ENCODE results near the gene KCTD14.
"Not testable (repeated sequence)": the region's sequence is repeated elsewhere in the genome, so short reads cannot be mapped to it uniquely, and the experiment has no call there.

The KCTD14 gene

GRCh38 chr11:78021611-78022010, 1.5 kb downstream of the KCTD14 start:
- DNase-seq, result no peak

DNA sequence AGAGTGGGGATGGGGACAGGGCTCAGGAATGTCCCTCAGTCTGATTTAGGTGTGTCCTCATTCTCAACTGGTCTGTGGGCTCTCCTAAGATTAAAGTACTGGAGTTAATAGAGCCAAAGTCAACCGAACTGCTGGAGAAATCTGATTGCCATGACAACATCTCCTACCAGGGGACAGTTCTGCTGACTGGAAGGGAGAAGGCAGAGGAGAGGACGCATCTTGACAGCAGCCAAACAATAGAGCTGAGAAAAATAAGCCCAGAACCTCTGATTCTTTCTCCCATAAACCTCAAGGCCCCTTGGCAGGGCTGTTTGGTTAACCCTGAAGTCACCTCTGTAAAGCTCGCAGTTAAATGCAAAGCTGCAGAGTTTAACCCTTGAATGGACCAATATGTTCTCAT, 2.8 kb downstream of the KCTD14 start:
- no peak for DNase-seq

- DNase-seq, result no peak
Observed at GRCh38 chr11:78019808-78020207, 3.3 kb downstream of the KCTD14 start.

GRCh38 chr11:78015878-78016277, 7.2 kb downstream of the KCTD14 start:
- DNase-seq, result no peak

DNA sequence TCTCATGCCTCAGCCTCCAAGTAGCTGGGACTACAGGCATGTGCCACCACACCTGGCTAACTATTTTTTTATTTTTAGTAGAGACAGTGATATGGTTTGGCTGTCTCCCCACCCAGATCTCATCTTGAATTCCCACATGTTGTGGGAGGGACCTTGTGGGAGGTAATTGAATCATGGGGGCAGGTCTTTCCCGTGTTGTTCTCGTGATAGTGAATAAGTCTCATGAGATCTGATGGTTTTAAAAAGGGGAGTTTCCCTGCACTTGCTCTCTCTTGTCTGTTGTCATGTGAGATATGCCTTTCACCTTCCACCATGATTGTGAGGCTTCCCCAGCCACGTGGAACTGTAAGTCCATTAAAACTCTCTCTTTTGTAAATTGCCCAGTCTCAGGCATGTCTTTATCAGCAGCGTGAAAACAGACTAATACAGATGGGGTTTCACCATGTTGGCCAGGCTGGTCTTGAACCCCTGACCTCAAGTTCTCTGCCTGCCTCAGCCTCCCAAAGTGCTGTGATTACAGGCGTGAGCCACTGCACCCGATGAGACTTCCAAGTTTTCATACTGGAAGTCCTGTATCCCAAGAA, 8.0 kb downstream of the KCTD14 start:
- DNase-seq, result not testable (repeated sequence)

GRCh38 chr11:78011301-78011700, 11.8 kb downstream of the KCTD14 start:
- no peak for DNase-seq

GRCh38 chr11:78010755-78011154, 12.3 kb downstream of the KCTD14 start:
- DNase-seq, result no peak

DNA sequence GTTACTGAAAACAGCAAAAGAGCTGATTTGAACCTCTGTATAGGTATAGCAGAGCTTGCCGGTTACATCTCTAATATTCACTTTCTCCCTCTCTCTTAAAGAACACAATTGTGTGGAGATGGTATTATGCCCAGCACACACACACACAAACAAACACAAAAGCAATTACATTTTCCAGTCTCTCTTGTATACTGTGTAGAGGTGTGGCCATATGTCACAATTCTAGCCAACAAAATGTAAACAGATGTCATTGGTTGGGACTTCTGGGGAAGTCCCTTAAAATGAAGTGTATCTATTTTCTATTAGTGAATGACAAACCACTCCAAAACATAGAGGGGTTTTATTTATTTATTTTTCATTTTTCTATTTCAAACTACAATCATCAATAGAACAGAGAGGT, 12.8 kb downstream of the KCTD14 start:
- no peak for DNase-seq

DNA sequence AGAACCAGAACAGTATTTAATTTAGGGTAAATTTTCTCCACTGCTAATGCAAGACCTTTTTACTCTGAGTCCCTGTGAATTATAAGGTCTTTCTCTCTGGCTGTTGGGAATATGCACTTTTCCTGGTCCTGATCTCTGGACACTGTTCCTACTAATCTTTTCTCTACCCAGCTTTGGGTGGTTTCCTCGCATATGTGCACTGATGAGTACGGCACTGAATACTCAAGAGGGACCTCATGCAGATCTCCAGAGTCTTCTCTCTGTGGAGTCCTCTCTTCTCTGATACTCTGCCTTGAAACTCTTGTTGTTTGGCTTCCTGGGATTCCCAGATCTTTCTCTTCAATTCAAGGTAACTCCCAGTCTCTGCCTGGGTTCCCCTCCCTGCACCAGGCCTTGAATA, 14.0 kb downstream of the KCTD14 start:
- no peak for DNase-seq

DNA sequence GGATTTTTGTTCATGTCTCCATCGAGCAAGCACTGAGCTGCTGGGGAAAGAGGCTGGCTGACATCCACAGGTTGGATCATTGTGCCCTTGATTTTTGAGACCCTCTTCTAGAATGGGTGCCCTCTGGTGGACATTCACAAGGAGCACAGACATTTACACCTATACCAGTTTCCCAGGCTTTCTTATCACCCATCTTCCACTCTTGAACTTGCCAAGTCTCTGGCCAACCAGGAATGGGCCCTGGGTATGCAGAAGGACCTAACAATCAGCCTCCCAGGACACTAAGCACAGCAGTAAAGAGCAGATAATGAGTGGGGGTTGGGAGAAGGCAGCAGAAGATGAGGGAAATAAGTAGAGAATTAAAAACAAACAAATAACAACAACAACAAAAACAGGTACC, 22.9 kb downstream of the KCTD14 start:
- peak in 3 of 5 donors; percentile 15 to 53 (median 37) for DNase-seq

DNA sequence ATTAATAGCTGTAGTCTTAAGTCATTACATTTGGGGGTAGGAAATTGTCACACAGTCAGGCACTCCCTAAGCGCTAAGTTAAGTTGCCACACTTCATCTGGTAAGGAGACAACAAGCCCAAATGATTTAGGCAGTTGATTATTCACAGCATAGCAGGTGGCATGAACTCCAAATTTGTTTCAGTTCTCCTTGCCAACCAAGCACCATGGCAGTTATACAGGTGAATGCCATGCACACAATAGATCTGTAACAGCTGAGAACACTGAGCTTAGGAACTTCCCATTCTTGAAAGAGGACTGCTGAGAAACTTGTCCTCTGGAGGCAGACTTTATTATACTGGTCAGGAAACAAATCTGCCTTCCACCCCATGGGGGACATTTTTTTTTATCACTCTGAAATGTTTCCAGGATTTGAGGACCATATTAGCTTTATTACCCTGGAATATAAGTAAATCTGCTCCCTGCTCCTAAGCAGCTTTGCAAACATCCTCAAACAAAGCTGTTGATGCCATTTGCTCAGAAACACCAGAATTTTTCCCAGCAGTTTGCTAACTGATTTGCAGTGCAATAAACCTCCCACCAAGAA, 23.5 kb downstream of the KCTD14 start:
- no peak for DNase-seq

DNA sequence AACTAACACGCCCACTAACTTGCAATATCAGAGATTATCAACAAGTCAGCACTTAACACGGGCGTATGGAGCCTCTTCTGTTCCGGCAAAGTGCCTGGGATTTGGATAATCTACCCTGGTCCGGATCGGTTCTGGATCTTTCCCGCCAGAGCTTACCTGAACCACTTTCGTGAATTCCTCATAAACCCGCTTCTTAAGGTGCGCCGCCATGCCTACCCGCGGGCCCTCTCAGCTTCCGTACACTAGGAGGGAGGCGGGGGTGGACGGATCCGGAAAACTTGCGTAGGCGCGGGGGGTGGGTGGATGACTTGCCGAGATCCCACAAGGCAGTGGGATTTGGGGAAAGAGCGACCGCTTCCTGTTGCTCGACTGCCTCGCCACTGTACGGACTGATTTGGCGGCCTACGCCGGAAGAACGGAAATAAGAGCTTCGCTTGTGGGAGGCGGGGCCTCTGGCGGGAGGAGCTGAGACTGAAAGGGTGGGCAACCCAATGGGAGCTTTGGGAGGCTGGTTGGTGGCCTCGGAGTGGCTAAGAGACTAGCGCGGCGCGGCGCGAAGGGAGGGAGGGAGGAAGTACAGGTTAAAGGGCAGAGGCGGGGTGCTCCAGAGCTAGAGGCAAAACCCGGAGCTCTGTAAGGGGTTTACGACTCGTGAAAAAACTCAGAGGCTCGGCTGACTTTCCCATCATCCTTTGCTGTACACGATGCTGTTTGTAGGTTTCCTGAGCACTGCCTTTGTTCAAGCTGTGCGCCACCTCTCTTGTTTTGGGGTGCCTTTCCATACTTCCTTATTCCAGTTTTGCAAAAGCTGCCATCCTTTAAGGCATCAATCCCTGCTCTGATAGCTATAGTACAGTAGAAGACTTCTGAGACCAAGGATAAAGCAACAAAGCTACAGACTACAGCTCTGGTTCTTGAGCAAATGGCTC, 28.4 kb downstream of the KCTD14 start, which contains the start of gene INTS4:
Gene INTS4 (minus strand): TSS at position 235 of the 929 bp plus-strand sequence. CDS start 25 bp downstream, at position 210.
- DNase-seq, result peak; percentile 96 to 100 (median 97)

- DNase-seq, result no peak
Observed at GRCh38 chr11:77993902-77994301, 29.2 kb downstream of the KCTD14 start.

DNA sequence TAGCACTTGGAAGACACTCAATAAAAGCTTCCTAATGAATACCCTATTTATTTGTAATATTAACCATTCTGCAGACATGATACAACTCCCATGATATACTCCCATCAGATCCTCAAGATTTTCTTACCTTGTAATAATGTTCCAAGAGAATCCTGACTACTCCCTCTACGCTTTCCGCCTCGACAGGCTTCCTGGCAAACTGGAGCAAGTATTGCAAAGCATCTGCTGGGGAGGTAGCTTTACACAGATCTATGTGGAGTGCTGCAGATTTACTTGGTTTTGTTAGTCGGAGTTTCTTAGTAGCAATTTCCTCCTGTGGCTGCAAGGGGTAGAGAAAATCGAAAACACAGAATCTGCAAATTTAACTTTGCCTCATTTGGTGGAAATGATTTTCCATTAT, 32.1 kb downstream of the KCTD14 start:
- no peak for DNase-seq

- not testable (repeated sequence) for DNase-seq
Observed at GRCh38 chr11:77986456-77986855, 36.6 kb downstream of the KCTD14 start.

DNA sequence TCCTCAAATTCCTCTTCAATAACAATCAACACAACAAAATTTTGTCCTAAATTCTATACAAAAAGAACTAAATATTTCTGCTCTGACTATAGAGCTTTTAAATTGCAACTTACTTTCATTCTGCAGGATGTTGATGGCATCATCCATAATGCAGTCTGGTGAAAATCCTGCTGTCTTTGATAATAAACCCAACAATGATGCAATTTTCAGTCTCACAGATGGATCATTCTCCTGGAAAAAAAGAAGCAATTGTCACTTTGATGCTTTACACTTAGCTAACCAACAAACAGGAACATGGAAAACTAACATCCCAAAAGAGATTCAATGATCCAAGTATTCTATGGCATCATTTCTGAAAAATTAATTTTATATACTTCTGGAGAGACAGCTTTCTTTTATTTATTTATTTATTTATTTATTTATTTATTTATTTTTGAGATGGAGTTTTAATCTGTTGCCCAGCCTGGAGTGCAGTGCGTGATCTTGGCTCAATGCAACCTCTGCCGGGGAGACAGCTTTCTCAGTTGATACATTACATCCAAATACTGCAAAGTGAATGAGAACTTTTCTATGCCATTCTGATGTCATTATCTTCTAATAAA, 41.6 kb downstream of the KCTD14 start:
- no peak for DNase-seq

- DNase-seq, result no peak
Observed at GRCh38 chr11:77968337-77968736, 54.7 kb downstream of the KCTD14 start.

DNA sequence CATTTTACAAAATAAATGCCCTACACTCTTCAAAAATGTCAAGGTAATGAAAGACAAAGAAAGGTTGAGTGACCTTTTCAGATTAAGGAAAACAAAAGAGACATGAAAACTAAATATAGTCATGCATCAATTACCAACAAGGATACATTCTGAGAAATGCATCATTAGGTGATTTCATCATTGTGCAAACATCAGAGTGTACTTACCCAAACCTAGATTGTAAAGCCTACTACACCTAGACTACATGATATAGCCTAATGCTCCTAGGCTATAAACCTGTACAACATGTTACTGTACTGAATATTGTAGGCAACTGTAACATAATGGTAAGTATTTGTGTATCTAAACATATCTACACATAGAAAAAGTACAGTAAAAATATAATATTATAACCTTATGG, 55.3 kb downstream of the KCTD14 start:
- no peak for DNase-seq

DNA sequence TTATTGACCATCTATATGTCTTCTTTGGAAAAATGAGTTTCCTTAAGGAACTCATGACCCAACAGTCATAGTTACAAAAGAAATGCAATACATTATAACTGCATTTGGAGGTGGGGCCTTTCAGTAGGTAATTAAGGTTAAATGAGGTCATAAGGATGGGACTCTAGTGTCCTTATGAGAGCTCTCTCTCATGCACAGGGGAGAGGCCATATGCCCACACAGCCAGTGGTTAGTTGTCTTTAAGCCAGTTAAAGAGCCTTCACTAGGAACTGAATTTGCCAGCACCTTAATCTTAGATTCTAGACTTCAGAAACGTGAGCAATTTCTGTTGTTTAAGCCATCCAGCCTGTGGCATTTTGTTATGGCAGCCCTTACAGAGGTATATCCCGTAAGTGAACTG, 56.0 kb downstream of the KCTD14 start:
- no peak for DNase-seq

DNA sequence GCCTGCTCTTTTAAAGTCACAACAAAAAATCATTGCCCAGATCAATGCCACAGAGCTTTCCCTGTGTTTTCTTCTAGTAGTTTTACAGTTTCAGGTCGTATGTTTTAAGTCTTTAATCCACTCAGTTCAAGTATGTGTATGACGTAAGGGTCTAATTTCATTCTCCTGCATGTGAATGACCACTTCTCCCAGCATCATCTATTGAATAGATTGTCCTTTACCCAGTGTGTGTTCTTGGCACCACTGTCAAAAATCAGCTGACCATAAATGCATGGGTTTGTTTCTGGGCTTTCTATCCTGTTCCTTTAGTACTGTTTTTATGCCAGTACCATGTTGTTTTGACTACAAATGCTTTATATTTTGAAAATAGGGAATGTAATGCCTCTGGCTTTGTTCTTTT, 56.7 kb downstream of the KCTD14 start:
- no peak for DNase-seq
